Central memory CD4-positive, alpha-beta T cell (primary cell): ENCODE results near the gene SIK3.
A peak's percentile ranks its signal among the peaks of the same experiment; 100 is the strongest.

Experiments used
- DNase-seq: peaks from one replicate; pipeline ENCODE4 v3.0.0; 2022

Gene SIK3

GRCh38 chr11:117002639-117003299 is 95.5 kb downstream of the SIK3 start:
- peak; percentile 20 for DNase-seq

GRCh38 chr11:117000014-117000737 is 98.1 kb downstream of the SIK3 start:
- no peak for DNase-seq

GRCh38 chr11:116997071-116997470 is 101.2 kb downstream of the SIK3 start:
- DNase-seq, result no peak

- no peak for DNase-seq
These were observed 104.0 kb downstream of the SIK3 start for GRCh38 chr11:116994195-116994594.

DNA sequence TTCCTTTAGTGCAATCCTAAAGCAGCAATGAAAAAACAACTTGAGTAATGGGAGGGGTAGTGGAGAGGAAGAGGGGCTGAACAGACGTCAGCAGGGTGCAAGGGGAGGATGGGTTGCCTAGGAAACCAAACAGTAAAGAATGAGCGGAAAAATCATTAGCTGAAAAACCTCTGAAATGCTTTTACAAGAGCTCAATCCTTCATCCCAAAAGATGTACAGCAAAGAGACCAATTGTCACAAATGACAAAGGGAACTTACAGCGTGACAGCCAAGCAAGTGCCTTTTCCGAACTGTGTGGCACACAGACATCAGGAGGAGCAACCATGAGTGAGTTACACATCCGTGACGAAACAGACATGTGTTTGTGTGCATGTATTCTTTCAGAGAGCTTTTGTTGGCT is 104.6 kb downstream of the SIK3 start:
- DNase-seq, result peak; percentile 64

DNA sequence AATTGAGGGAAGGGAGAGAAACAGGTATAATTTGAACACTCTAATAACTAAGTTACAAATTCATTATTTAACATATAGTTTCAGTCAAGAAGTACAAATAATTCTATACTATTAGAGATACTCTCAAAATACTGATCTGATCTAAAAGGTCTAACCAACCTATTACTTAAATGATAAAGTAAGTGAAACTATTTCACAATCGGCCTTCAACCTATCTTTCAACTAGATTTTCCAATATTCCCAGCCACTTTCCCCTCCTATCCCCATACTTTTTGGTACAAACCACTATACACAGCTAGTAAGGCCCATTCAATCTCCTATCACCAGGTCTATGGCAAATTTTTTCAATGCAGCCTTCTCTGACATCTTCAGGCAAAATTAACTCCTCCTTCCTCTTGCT is 106.7 kb downstream of the SIK3 start:
- DNase-seq, result no peak

GRCh38 chr11:116990811-116991210 is 107.4 kb downstream of the SIK3 start:
- DNase-seq, result no peak

- DNase-seq, result no peak
These were observed 108.2 kb downstream of the SIK3 start for GRCh38 chr11:116990061-116990473.

DNA sequence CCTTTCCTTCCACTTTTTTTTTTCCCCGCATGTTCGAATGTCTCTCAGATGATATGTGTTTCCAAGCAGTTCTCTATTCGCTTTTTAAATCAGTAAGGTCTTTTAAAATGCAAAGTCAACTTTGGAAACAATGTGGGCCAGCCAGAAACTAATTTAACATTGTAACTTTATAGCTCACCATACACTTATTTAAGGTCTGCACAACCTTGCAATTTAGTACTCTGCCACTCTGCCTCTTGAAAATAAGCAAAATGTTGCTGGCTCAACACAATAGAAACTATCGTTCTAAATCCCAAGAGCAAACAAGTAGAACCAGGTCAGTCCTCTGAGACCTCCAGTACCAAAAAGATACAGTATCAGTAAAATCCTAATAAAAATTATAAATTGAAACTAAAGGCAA is 109.0 kb downstream of the SIK3 start:
- DNase-seq, result no peak

- peak; percentile 3 for DNase-seq
These were observed 111.6 kb downstream of the SIK3 start for GRCh38 chr11:116986521-116987105.

DNA sequence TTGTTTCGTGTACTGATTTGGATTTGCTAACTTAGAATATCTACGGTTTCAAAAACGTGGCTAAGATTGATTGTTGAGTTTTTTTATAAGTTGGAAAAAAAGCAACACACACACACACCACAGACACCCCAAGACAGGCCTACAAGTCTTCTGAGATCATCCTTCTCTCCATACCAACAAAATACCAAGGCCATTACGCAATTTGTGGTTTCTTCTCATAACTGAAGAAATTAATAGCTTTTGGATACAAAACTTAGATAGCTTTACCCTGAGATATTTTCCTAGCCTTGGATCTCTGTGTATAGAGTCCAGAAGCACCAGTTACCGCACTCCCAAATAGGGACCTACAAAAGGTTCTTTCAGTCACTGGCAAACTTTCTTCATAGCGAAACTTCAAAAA is 113.6 kb downstream of the SIK3 start:
- no peak for DNase-seq

- no peak for DNase-seq
These were observed 114.0 kb downstream of the SIK3 start for GRCh38 chr11:116984186-116984585.

GRCh38 chr11:116981266-116981885 is 116.9 kb downstream of the SIK3 start:
- no peak for DNase-seq

GRCh38 chr11:116980136-116980793 is 118.0 kb downstream of the SIK3 start:
- DNase-seq, result peak; percentile 9

GRCh38 chr11:116976941-116977570 is 121.2 kb downstream of the SIK3 start:
- no peak for DNase-seq

GRCh38 chr11:116975661-116976060 is 122.6 kb downstream of the SIK3 start:
- DNase-seq, result no peak

- no peak for DNase-seq
These were observed 125.0 kb downstream of the SIK3 start for GRCh38 chr11:116973270-116973669.

- DNase-seq, result no peak
These were observed 125.5 kb downstream of the SIK3 start for GRCh38 chr11:116972691-116973090.

GRCh38 chr11:116970485-116971292 is 127.5 kb downstream of the SIK3 start:
- no peak for DNase-seq

GRCh38 chr11:116969694-116970093 is 128.5 kb downstream of the SIK3 start:
- DNase-seq, result no peak

- DNase-seq, result no peak
These were observed 134.0 kb downstream of the SIK3 start for GRCh38 chr11:116964269-116964668.

DNA sequence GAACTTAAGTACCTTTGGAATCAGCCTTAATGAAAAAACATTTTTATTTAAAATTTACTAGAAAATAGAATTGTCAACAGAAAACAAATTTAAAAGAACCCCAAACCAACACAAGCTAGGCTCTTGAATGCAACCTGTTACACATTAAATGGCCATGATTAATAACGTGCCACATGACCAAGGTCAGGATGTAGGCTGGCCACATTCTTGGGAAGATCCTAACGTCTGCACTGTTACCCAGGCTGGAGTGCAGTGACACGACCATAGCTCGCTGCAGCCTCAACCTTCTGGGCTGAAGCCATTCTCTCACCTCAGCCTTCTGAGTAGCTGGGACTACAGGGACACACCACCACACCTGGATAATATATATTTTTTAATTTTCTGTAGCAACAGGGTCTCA is 134.4 kb downstream of the SIK3 start:
- DNase-seq, result no peak
